Measurements from ENCODE around the gene ARV1. TPM values are rescaled to one million over a fixed set of nuclear protein-coding genes. Genes with fewer than 3 reads are reported as not detected.
A peak's percentile ranks its signal among the peaks of the same experiment; 100 is the strongest.
"Not testable (repeated sequence)": the region's sequence is repeated elsewhere in the genome, so short reads cannot be mapped to it uniquely, and the experiment has no call there.

ARV1 gene
- total RNA-seq, 1 donor from 2014 or later = 14.3 TPM

DNA sequence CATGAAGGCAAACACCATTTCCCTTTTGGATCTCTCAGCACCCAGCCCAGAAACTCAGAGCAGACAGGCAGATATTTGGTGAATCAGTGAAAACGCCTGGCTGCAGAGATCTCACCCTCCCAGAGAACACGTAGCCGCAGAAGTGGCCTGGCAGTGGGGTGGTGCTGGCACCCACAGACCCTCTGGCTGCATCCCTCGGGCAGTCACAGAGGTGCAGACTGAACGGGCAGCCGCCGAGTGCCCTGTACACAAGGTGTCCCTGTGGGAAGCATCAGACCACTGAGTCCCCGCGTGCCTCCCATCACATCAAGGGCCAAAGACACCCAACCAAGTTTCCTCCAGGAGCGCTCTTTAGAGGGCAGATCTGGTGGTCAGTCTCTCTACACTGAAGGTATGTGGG is 49.1 kb downstream of the ARV1 start:
- no peak for DNase-seq (ENCODE audit: low spot score)
- Mint-ChIP-seq H3K4me1 (ENCODE audit: low read depth) (peaks cover 5% of the 10 kb centered on the region), H3K9me3 (no peaks in the 10 kb centered on the region), H3K4me3 (no peak overlapping the region), H3K27ac (no peak overlapping the region), H3K36me3 (ENCODE audit: low read depth) (peaks cover 1% of the 10 kb centered on the region), H3K27me3 (ENCODE audit: insufficient read depth) (peaks cover 1% of the 10 kb centered on the region)
- intact Hi-C loops (cut with micrococcal nuclease) = no loop called here

- peaks cover 5% of the 10 kb centered on the region for H3K4me1 Mint-ChIP-seq (ENCODE audit: low read depth)
- intact Hi-C loops (cut with micrococcal nuclease) = no loop called here
- no peak for DNase-seq (ENCODE audit: low spot score)
- H3K27me3 Mint-ChIP-seq (ENCODE audit: insufficient read depth) = peaks cover 1% of the 10 kb centered on the region
- no peak overlapping the region for H3K4me3 Mint-ChIP-seq
- no peaks in the 10 kb centered on the region for H3K9me3 Mint-ChIP-seq
- peaks cover 1% of the 10 kb centered on the region for H3K36me3 Mint-ChIP-seq (ENCODE audit: low read depth)
- H3K27ac Mint-ChIP-seq = no peak overlapping the region
These were observed 49.8 kb downstream of the ARV1 start for GRCh38 chr1:231028682-231029081.

- H3K9me3 Mint-ChIP-seq; H3K4me3 Mint-ChIP-seq; intact Hi-C loops (cut with micrococcal nuclease); DNase-seq (ENCODE audit: low spot score); H3K36me3 Mint-ChIP-seq (ENCODE audit: low read depth); H3K4me1 Mint-ChIP-seq (ENCODE audit: low read depth); H3K27ac Mint-ChIP-seq; H3K27me3 Mint-ChIP-seq (ENCODE audit: insufficient read depth): not testable (repeated sequence)
These were observed 50.4 kb downstream of the ARV1 start for GRCh38 chr1:231029247-231029646.

DNA sequence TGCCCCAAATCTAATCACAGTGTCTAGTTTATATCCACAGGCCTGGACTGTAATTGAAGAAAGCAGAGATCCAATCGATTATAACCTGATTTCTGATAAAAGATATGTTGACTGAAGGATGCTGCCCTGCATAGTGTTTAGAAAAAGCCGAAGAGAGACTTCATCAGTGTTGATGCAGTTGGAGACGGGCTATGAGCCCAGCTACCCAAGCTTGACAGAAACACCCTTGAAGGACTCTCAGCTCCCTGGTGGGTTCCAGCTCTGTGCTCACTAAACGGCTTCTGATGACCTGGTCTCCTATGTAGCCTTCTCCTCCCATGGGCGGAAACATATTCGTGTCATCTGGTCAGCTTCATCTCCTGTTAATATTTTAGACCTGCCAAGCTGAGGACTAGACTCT is 50.9 kb downstream of the ARV1 start:
- Mint-ChIP-seq H3K36me3 (ENCODE audit: low read depth) (peaks cover 1% of the 10 kb centered on the region), H3K4me3 (no peak overlapping the region), H3K4me1 (ENCODE audit: low read depth) (peaks cover 5% of the 10 kb centered on the region), H3K27me3 (ENCODE audit: insufficient read depth) (peaks cover 1% of the 10 kb centered on the region), H3K9me3 (no peaks in the 10 kb centered on the region), H3K27ac (no peak overlapping the region)
- intact Hi-C loops (cut with micrococcal nuclease) = no loop called here
- DNase-seq (ENCODE audit: low spot score) = no peak

DNA sequence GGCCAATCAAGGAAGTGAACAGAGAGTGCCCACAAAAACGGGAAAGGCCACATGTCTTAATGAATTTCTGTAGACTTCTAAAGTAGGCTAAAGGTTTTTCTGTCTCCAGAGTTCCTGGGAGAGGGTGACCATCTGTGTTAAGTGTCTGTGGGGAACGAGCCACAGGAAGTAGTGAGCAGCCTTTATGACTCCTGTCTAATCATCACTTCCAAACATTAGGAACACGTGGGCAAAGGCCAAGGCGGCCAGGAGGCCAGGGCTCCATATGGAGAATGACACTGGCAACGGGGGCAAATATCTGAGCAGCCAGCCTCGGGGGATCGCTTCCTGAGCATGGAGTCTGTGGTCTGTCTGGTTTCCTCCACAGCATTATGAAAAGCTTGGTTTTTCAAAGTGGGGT is 54.1 kb downstream of the ARV1 start:
- no peaks in the 10 kb centered on the region for H3K9me3 Mint-ChIP-seq
- H3K4me3 Mint-ChIP-seq = no peak overlapping the region
- no peak for DNase-seq (ENCODE audit: low spot score)
- intact Hi-C loops (cut with micrococcal nuclease) = no loop called here
- peaks cover 27% of the 10 kb centered on the region for H3K4me1 Mint-ChIP-seq (ENCODE audit: low read depth)
- peaks cover 5% of the 10 kb centered on the region for H3K36me3 Mint-ChIP-seq (ENCODE audit: low read depth)
- H3K27ac Mint-ChIP-seq = no peak overlapping the region
- H3K27me3 Mint-ChIP-seq (ENCODE audit: insufficient read depth) = peaks cover 4% of the 10 kb centered on the region

- H3K9me3 Mint-ChIP-seq = no peaks in the 10 kb centered on the region
- intact Hi-C loops (cut with micrococcal nuclease) = loop anchor here (5.0 kb wide), 2 partner anchors 393 to 968 kb away; partner anchors contain the start of genes COG2 and GALNT2
- H3K36me3 Mint-ChIP-seq (ENCODE audit: low read depth) = peaks cover 5% of the 10 kb centered on the region
- H3K27me3 Mint-ChIP-seq (ENCODE audit: insufficient read depth) = peaks cover 6% of the 10 kb centered on the region
- no peak overlapping the region for H3K27ac Mint-ChIP-seq
- H3K4me3 Mint-ChIP-seq = no peak overlapping the region
- H3K4me1 Mint-ChIP-seq (ENCODE audit: low read depth) = peaks cover 29% of the 10 kb centered on the region
- no peak for DNase-seq (ENCODE audit: low spot score)
These were observed 56.9 kb downstream of the ARV1 start for GRCh38 chr1:231035799-231036198.

- DNase-seq (ENCODE audit: low spot score) = no peak
- peaks cover 9% of the 10 kb centered on the region for H3K27me3 Mint-ChIP-seq (ENCODE audit: insufficient read depth)
- peaks cover 7% of the 10 kb centered on the region for H3K36me3 Mint-ChIP-seq (ENCODE audit: low read depth)
- H3K4me1 Mint-ChIP-seq (ENCODE audit: low read depth) = peaks cover 33% of the 10 kb centered on the region
- intact Hi-C loops (cut with micrococcal nuclease) = loop anchor here (5.0 kb wide), 2 partner anchors 394 to 969 kb away; partner anchors contain the start of genes COG2 and GALNT2
- H3K27ac Mint-ChIP-seq = no peak overlapping the region
- no peaks in the 10 kb centered on the region for H3K9me3 Mint-ChIP-seq
- no peak overlapping the region for H3K4me3 Mint-ChIP-seq
These were observed 57.5 kb downstream of the ARV1 start for GRCh38 chr1:231036416-231036815.

DNA sequence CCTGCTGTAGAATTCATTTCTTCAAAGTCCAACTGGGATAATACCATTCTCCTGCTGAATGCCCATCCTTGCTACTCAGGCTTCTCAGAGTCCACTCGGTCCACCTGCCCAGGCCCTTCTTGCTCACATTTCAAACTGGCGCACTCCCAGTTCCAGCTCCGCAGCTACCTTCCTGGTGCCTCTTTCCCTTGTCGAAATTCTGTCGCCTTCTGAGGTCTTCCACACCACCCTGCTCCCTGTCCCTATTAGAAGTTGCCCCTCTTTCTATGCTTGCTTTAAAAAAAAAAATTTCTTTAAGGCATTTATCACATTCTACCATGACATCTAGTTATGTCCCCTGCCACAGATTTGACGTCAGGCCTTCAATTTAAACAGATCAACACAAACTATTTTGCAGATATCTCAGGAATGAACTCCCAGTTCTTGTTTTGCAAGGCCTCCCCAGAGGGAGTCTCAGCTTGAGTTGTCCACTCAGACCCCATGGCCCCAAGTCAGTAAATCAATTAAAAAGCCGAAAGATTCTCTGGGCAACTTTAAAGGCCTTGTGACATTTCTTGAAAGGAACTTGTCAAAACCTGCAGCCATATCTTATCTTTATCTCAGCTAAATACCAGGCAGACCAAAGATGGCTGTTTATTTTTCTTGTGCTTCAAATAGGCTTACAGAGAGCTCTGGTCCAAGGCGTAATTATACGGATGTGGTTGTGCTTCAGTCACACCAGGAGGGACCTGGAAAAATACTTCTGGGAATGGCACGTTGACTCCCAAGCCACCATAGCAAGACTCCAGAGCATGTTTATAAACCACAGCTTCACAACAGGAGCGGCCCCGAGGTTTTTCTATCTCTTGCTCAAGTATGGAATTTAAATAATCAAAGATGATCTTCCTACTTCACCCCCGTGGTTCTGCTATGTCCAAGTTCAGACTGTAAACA is 59.0 kb downstream of the ARV1 start:
- peaks cover 35% of the 10 kb centered on the region for H3K4me1 Mint-ChIP-seq (ENCODE audit: low read depth)
- H3K9me3 Mint-ChIP-seq = no peaks in the 10 kb centered on the region
- H3K27me3 Mint-ChIP-seq (ENCODE audit: insufficient read depth) = peaks cover 19% of the 10 kb centered on the region
- peaks cover 7% of the 10 kb centered on the region for H3K36me3 Mint-ChIP-seq (ENCODE audit: low read depth)
- H3K4me3 Mint-ChIP-seq = peak overlapping the region; percentile 84
- DNase-seq (ENCODE audit: low spot score) = no peak
- intact Hi-C loops (cut with micrococcal nuclease) = loop anchor here (5.0 kb wide), 2 partner anchors 396 to 971 kb away; partner anchors contain the start of genes COG2 and GALNT2
- no peak overlapping the region for H3K27ac Mint-ChIP-seq

DNA sequence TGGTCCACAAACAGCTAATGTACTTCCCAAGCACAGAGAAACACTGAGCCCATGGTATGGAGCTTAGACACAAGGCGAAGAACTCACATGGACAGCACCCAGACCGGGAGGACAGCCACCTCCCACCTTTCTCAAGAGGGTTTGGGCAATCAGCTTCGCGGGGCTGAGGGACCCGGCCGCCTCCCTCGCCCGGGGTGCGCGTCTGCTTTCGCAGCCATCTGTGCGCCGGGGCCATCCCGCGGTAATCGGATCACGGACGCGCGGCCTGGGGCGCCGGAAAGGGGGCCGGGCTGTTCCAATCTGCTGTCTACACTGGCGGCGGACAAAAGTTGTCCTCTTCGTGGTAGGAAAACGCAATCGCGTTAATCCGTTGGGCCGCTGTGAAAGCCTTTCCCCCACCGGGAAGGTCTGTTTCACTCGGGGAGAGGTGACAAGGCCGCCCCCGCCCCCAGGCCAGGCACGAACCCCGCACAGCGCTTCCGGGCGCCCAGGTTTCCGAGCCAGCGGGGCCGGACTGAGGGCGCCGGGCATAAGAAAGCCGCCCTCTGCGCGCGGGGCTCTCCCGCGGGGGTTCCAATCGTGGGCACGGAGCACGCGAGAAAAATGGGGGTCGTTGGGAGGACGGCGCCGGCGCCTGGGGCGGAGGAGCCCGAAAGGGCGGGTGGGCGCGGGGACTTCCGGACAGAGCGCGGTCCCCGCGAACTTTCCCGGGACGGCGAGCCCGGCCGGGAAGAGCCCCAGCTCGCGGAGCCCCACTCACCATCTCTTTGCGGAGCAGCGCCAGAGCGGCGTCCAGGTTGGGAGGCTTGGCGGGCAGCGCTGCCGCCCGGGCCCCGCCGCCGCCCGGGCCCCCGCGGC is 60.5 kb downstream of the ARV1 start:
- peaks cover 7% of the 10 kb centered on the region for H3K36me3 Mint-ChIP-seq (ENCODE audit: low read depth)
- H3K27ac Mint-ChIP-seq = peak overlapping the region; percentile 56
- H3K4me3 Mint-ChIP-seq = peak overlapping the region; percentile 84
- H3K27me3 Mint-ChIP-seq (ENCODE audit: insufficient read depth) = peaks cover 34% of the 10 kb centered on the region
- no peaks in the 10 kb centered on the region for H3K9me3 Mint-ChIP-seq
- DNase-seq (ENCODE audit: low spot score) = peak; percentile 29
- intact Hi-C loops (cut with micrococcal nuclease) = loop anchor here (1.0 to 5.0 kb wide), 7 partner anchors 60 to 972 kb away; partner anchors contain the start of genes ARV1, C1orf198, COG2 and GALNT2
- H3K4me1 Mint-ChIP-seq (ENCODE audit: low read depth) = peaks cover 35% of the 10 kb centered on the region

- H3K27me3 Mint-ChIP-seq (ENCODE audit: insufficient read depth) = peaks cover 40% of the 10 kb centered on the region
- H3K9me3 Mint-ChIP-seq = peaks cover 7% of the 10 kb centered on the region
- intact Hi-C loops (cut with micrococcal nuclease) = loop anchor here (1.0 to 5.0 kb wide), 4 partner anchors 123 to 298 kb away; partner anchors contain the start of genes C1orf198 and SPRTN
- peak within 1 kb of the TSS; percentile 77 for H3K27ac Mint-ChIP-seq
- peak; percentile 57 for DNase-seq (ENCODE audit: low spot score)
- peaks cover 35% of the 10 kb centered on the region for H3K4me1 Mint-ChIP-seq (ENCODE audit: low read depth)
- peaks cover 7% of the 10 kb centered on the region for H3K36me3 Mint-ChIP-seq (ENCODE audit: low read depth)
- peak within 1 kb of the TSS; percentile 84 for H3K4me3 Mint-ChIP-seq
These were observed 61.3 kb downstream of the ARV1 start, which contains the start of gene FAM89A for GRCh38 chr1:231040019-231040799. FAM89A (minus strand) TSS chr1:231040254; CDS start chr1:231040211, 43 bp downstream.

GRCh38 chr1:231040800-231041718 is 62.2 kb downstream of the ARV1 start:
- peaks cover 7% of the 10 kb centered on the region for H3K36me3 Mint-ChIP-seq (ENCODE audit: low read depth)
- H3K4me3 Mint-ChIP-seq = peak overlapping the region; percentile 80
- H3K4me1 Mint-ChIP-seq (ENCODE audit: low read depth) = peaks cover 31% of the 10 kb centered on the region
- intact Hi-C loops (cut with micrococcal nuclease) = loop anchor here (1.0 to 5.0 kb wide), 4 partner anchors 124 to 297 kb away; partner anchors contain the start of genes C1orf198 and SPRTN
- no peak for DNase-seq (ENCODE audit: low spot score)
- H3K9me3 Mint-ChIP-seq = peaks cover 9% of the 10 kb centered on the region
- peak overlapping the region; percentile 21 for H3K27ac Mint-ChIP-seq
- peaks cover 44% of the 10 kb centered on the region for H3K27me3 Mint-ChIP-seq (ENCODE audit: insufficient read depth)

All from activated T-helper 1 cell treated with anti-CD3 and anti-CD28 coated beads, Interleukin-12 subunit alpha, Interleukin-12 subunit beta, Interleukin-2, Interleukin-4 antibody, amounts not matched to agents 30 ng/mL and 10 ng/mL and 1 ng/mL, durations not matched to agents 14 hours and 24 hours and 36 hours (primary cell).